HEK293 (cell line): ENCODE data around the gene CCDC116.

Experiments used
- CTCF ChIP-seq: fragments of 450-650 bp; formaldehyde crosslinking; IDR thresholded peaks from 2 replicates; pipeline ENCODE4 v1.5.1; 2016; ENCODE audit warnings: missing biosample characterization, missing genetic modification characterization
- INSM2 ChIP-seq: fragments of 450-650 bp; formaldehyde crosslinking; IDR thresholded peaks from 2 replicates; pipeline ENCODE4 v1.5.1; 2016; ENCODE audit warnings: missing biosample characterization, missing genetic modification characterization
- MEIS1 ChIP-seq: sonication (generic); formaldehyde crosslinking; IDR thresholded peaks from 2 replicates; pipeline ENCODE4 v1.8.1; 2022; ENCODE audit warnings: missing genetic modification reagents, mild to moderate bottlenecking, borderline replicate concordance
- PRDM1 ChIP-seq: fragments of 450-650 bp; formaldehyde crosslinking; IDR thresholded peaks from 2 replicates; pipeline ENCODE4; 2016; ENCODE audit warnings: missing biosample characterization, missing genetic modification characterization
- TSHZ1 ChIP-seq: fragments of 450-650 bp; formaldehyde crosslinking; IDR thresholded peaks from 2 replicates; pipeline ENCODE4 v1.5.1; 2016; ENCODE audit warnings: missing biosample characterization, missing genetic modification characterization, borderline replicate concordance
- YY2 ChIP-seq: fragments of 450-650 bp; formaldehyde crosslinking; IDR thresholded peaks from 2 replicates; pipeline ENCODE4 v1.5.1; 2016; ENCODE audit warnings: missing biosample characterization, missing genetic modification characterization
- ZBTB11 ChIP-seq: fragments of 450-650 bp; formaldehyde crosslinking; conservative IDR thresholded peaks from 2 replicates; pipeline ENCODE4 v1.5.1; 2016; ENCODE audit warnings: low read depth, missing biosample characterization, missing genetic modification characterization
- ZBTB26 ChIP-seq: fragments of 450-650 bp; formaldehyde crosslinking; optimal IDR thresholded peaks from 2 replicates; pipeline ENCODE3; 2016; ENCODE audit warnings: missing biosample characterization, mild to moderate bottlenecking, missing genetic modification characterization
- ZBTB44 ChIP-seq: fragments of 450-650 bp; IDR thresholded peaks from 2 replicates; pipeline ENCODE4 v1.5.1; 2018; ENCODE audit warnings: missing biosample characterization, mild to moderate bottlenecking, missing genetic modification characterization
- ZNF138 ChIP-seq: fragments of 450-650 bp; formaldehyde crosslinking; IDR thresholded peaks from 2 replicates; pipeline ENCODE4 v1.5.1; 2016; ENCODE audit warnings: missing biosample characterization, missing genetic modification characterization, borderline replicate concordance
- ZNF174 ChIP-seq: fragments of 450-650 bp; formaldehyde crosslinking; IDR thresholded peaks from 2 replicates; pipeline ENCODE4 v1.5.0; 2017; ENCODE audit warnings: missing biosample characterization, mild to moderate bottlenecking, missing genetic modification characterization
- ZNF18 ChIP-seq: fragments of 450-650 bp; formaldehyde crosslinking; IDR thresholded peaks from 2 replicates; pipeline ENCODE4 v1.5.1; 2016; ENCODE audit warnings: missing biosample characterization, missing genetic modification characterization
- ZNF292 ChIP-seq: fragments of 450-650 bp; formaldehyde crosslinking; IDR thresholded peaks from 2 replicates; pipeline ENCODE4 v1.5.1; 2016; ENCODE audit warnings: low read depth, missing biosample characterization, missing genetic modification characterization, borderline replicate concordance
- ZNF394 ChIP-seq: fragments of 450-650 bp; formaldehyde crosslinking; IDR thresholded peaks from 2 replicates; pipeline ENCODE4 v1.5.1; 2016; ENCODE audit warnings: missing biosample characterization, missing genetic modification characterization, mild to moderate bottlenecking, moderate library complexity, borderline replicate concordance
- ZNF426 ChIP-seq: fragments of 450-650 bp; formaldehyde crosslinking; IDR thresholded peaks from 2 replicates; pipeline ENCODE4 v1.5.1; 2017; ENCODE audit warnings: missing biosample characterization, missing genetic modification characterization, mild to moderate bottlenecking, inconsistent platforms, moderate library complexity
- ZNF48 ChIP-seq: fragments of 450-650 bp; formaldehyde crosslinking; IDR thresholded peaks from 2 replicates; pipeline ENCODE4 v1.5.1; 2016; ENCODE audit warnings: missing biosample characterization, missing genetic modification characterization
- ZNF530 ChIP-seq: fragments of 450-650 bp; formaldehyde crosslinking; IDR thresholded peaks from 2 replicates; pipeline ENCODE4 v1.5.1; 2016; ENCODE audit warnings: low read depth, missing biosample characterization, missing genetic modification characterization
- ZNF548 ChIP-seq: fragments of 450-650 bp; formaldehyde crosslinking; IDR thresholded peaks from 2 replicates; pipeline ENCODE4 v1.5.1; 2016; ENCODE audit warnings: missing biosample characterization, missing genetic modification characterization
- ZNF555 ChIP-seq: fragments of 450-650 bp; formaldehyde crosslinking; conservative IDR thresholded peaks from 2 replicates; pipeline ENCODE4 v1.5.1; 2017; ENCODE audit warnings: missing biosample characterization, mild to moderate bottlenecking, missing genetic modification characterization, inconsistent platforms
- ZNF560 ChIP-seq: fragments of 450-650 bp; formaldehyde crosslinking; IDR thresholded peaks from 2 replicates; pipeline ENCODE4 v1.5.1; 2017; ENCODE audit warnings: missing biosample characterization, missing genetic modification characterization, borderline replicate concordance
- ZNF707 ChIP-seq: fragments of 450-650 bp; formaldehyde crosslinking; IDR thresholded peaks from 2 replicates; pipeline ENCODE4 v1.5.1; 2016; ENCODE audit warnings: missing biosample characterization, missing genetic modification characterization
- ZNF791 ChIP-seq: fragments of 450-650 bp; formaldehyde crosslinking; IDR thresholded peaks from 2 replicates; pipeline ENCODE4 v1.5.1; 2016; ENCODE audit warnings: missing biosample characterization, missing genetic modification characterization
- ZNF792 ChIP-seq: fragments of 450-650 bp; formaldehyde crosslinking; IDR thresholded peaks from 2 replicates; pipeline ENCODE4 v1.5.1; 2016; ENCODE audit warnings: missing biosample characterization, missing genetic modification characterization
- ZSCAN16 ChIP-seq: fragments of 450-650 bp; formaldehyde crosslinking; IDR thresholded peaks from 2 replicates; pipeline ENCODE4 v1.5.1; 2016; ENCODE audit warnings: missing biosample characterization, missing genetic modification characterization

The CCDC116 gene

GRCh38 chr22:21624120-21624879, 8.3 kb upstream of the CCDC116 start (continued):
- TF ChIP-seq ZNF18 (tag by site-specific recombination) (no peak), INSM2 (tag by site-specific recombination) (no peak), MEIS1 (no peak), ZNF548 (tag by site-specific recombination) (no peak), YY2 (tag by site-specific recombination) (no peak), ZNF555 (tag by site-specific recombination) (no peak), ZNF707 (tag by site-specific recombination) (no peak), ZNF791 (tag by site-specific recombination) (no peak), ZBTB26 (no peak), ZNF174 (tag by site-specific recombination) (no peak), ZNF530 (tag by site-specific recombination) (no peak), ZNF560 (tag by site-specific recombination) (no peak), ZNF292 (no peak), ZBTB11 (no peak), ZNF426 (tag by site-specific recombination) (no peak), ZNF48 (no peak), ZNF792 (no peak), ZSCAN16 (tag by site-specific recombination) (no peak), ZNF138 (tag by site-specific recombination) (no peak), ZBTB44 (tag by site-specific recombination) (peak; percentile 23; the same call in 1 of the 2 replicates), TSHZ1 (tag by site-specific recombination) (no peak), ZNF394 (tag by site-specific recombination) (no peak), CTCF (peak; percentile 77), PRDM1 (tag by site-specific recombination) (no peak)
